Retinal pigment epithelial cell (primary cell): ENCODE measurements around the gene SLC1A5.
"Not testable (repeated sequence)": the region's sequence is repeated elsewhere in the genome, so short reads cannot be mapped to it uniquely, and the experiment has no call there.

Source experiments
- DNase-seq: peaks from one replicate; pipeline ENCODE4 v3.0.0-alpha.2; 2010; ENCODE audit warnings: low read depth
- H3K4me3 ChIP-seq: 2 replicates; pipeline ENCODE4 v1.5.1; 2011; ENCODE audit warnings: mild to moderate bottlenecking, low read length, control low read depth, moderate library complexity
- CTCF ChIP-seq: conservative IDR thresholded peaks from 2 replicates; pipeline ENCODE4 v1.5.1; 2011; ENCODE audit warnings: low read depth, low read length, control low read depth, inconsistent platforms

SLC1A5 gene

DNA sequence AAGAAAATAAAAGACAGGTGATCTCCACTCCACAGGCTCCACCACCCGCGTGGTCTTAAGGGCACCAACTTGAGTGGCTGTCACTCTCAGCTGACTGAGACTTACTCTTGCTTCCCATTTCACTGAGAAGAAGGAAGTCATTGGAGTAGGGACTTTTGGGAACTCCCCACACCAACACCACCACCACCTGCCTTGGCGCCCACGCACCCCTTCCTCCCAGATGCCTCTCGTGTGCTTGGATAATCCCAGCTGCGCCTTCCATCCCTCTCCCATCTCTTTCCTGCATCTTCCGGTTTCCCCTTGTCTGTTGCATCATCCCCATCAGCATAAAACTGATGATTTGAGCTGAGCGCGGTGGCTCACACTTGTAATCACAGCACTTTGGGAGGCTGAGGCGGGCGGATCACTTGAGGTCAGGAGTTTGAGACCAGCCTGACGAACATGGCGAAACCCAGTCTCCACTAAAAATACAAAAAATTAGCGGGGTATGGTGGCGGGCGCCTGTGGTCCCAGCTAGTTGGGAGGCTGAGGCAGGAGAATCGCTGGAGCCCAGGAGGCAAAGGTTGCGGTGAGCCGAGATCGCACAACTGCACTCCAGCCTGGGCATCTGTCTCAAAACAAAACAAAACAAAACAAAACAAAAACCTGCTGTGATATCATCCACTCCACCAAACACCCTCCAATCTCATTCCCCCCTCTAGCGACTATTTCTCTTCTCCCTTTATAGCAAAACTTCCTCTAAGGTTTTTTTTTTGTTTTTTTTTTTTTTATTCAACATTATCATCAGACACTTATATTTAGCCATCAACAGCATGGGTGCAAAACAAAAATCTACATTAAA lies 36.7 kb upstream of the SLC1A5 start:
- DNase-seq: no peak
- no peak overlapping the region for H3K4me3 ChIP-seq
- TF ChIP-seq CTCF: no peak

GRCh38 chr19:46823049-46823448 lies 34.7 kb upstream of the SLC1A5 start:
- no peak overlapping the region for H3K4me3 ChIP-seq
- no peak for TF ChIP-seq CTCF
- DNase-seq: no peak

- H3K4me3 ChIP-seq, DNase-seq: not testable (repeated sequence)
Measured at GRCh38 chr19:46822410-46822787, 34.0 kb upstream of the SLC1A5 start.

- no peak for TF ChIP-seq CTCF
- no peak for DNase-seq
- H3K4me3 ChIP-seq: no peak overlapping the region
Measured at GRCh38 chr19:46821512-46822409, 33.4 kb upstream of the SLC1A5 start.

DNA sequence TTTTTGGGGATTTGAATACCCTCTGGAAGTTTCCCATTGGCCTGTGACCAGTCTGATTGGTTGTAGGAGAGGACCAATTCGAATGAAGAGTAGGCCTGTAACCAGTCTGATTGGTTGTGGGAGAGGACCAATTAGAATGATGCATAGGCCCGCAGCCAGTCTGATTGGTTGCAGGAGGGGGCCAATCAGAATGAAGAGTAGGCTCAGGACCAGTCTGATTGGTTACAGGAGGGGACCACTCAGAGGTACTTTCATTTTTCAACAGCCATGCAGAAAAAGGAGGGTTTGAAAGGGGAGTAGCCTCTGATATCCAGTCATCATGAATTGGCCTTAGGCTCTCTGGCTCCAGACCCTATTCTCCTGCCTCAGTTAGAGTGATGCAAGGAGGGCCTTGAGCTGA lies 30.4 kb upstream of the SLC1A5 start:
- H3K4me3 ChIP-seq: no peak overlapping the region
- no peak for DNase-seq
- TF ChIP-seq CTCF: no peak

DNA sequence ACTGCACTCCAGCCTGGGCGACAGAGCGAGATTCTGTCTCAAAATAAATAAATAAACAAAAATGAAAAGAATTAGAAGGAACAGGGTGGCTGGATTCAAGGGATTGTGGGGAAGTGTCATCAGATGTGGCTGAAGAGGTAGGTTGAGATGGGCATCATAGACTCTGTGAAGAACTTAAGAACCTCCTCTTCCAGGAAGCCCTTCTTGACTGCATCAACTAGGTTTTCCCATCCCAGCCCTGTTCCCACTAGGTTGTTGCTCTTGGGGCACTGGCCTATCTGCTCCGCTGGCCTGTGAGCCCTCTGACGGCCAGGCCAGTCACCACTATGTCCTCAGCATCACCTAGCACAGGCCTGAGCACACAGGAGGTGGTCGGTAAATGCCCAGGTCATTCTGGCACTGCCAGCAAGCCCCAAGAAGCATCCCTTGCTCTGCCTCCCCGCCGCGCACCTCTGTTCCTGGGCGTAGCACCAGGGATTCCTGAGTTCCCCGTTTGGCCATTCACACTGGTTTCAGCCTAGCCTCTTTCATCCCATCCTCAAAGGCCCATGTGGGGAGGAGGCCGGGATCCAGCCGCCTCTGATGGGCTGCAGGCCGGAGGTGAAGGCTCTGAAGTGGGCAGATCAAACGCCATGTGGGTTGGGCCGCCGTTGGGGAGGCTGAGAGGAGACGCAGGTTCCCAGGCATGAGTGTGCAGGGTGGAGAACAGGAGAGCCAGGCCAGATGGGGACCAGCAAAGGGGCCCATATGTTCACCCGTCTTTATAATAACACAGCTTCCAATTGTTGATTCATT lies 27.6 kb upstream of the SLC1A5 start:
- H3K4me3 ChIP-seq: no peak overlapping the region
- no peak for TF ChIP-seq CTCF
- DNase-seq: no peak

DNA sequence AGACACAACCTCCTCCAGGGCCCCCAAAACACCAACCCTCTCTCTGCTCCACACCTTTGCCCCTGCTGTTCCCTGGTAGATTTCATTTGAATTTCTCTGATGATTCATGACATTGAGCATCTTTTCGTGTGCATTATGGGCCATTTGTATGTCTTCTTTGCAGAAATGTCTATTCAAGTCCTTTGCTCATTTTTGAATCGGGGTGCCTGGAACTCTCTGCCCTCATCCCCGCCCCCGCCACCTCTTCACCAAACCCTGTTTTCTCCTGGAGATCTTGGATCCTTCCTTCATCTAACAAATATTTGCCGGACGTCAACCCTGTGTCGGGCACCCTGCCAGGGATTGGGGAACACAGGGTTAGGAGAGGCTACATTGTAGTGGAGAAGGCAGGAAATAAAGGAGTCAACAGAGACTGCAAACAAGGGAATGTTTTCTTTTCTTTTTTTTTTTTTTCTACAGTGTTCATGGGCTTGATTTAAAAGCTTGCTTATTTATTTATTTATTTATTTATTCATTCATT lies 25.5 kb upstream of the SLC1A5 start:
- no peak for TF ChIP-seq CTCF
- DNase-seq: no peak
- no peak overlapping the region for H3K4me3 ChIP-seq
